Measurements from ENCODE around the gene SCARB1. TPM values are rescaled to one million over a fixed set of nuclear protein-coding genes. Genes with fewer than 3 reads are reported as not detected.
A peak's percentile ranks its signal among the peaks of the same experiment; 100 is the strongest.

SCARB1 gene
- total RNA-seq, 2 donors from 2014 or later, result 33.0 to 36.2 TPM

GRCh38 chr12:124821252-124822200, 42.1 kb downstream of the SCARB1 start:
- peaks cover 4% of the 10 kb centered on the region for H3K36me3 Mint-ChIP-seq (ENCODE audit: low read depth)
- peak overlapping the region; percentile 69 for H3K27ac Mint-ChIP-seq
- H3K4me1 ChIP-seq (ENCODE audit: control insufficient read depth, insufficient read depth, low read length), result peaks cover 4% of the 10 kb centered on the region
- H3K4me1 Mint-ChIP-seq, result peaks cover 32% of the 10 kb centered on the region
- H3K4me3 ChIP-seq (ENCODE audit: low read length), result no peak overlapping the region
- no peaks in the 10 kb centered on the region for H3K27me3 ChIP-seq (ENCODE audit: control insufficient read depth, insufficient read depth, low read length, poor library complexity, severe bottlenecking)
- no peak overlapping the region for H3K9ac ChIP-seq (ENCODE audit: extremely low read depth, low read length, poor library complexity, severe bottlenecking)
- 85 to 90% methylated on average over 10 to 16 of the region's 16 CpGs for WGBS, 2 experiments (ENCODE audit: insufficient coverage in 1 of 2, insufficient read length in 1 of 2)
- no peaks in the 10 kb centered on the region for H3K9me3 ChIP-seq (ENCODE audit: control insufficient read depth, low read length)
- no peak for DNase-seq
- no peaks in the 10 kb centered on the region for H3K36me3 ChIP-seq (ENCODE audit: control insufficient read depth, insufficient read depth, low read length)
- H3K9me3 Mint-ChIP-seq, result no peaks in the 10 kb centered on the region
- no peaks in the 10 kb centered on the region for H3K27me3 Mint-ChIP-seq (ENCODE audit: insufficient read depth)
- TF ChIP-seq CTCF (conservative IDR thresholded peaks at IDR 0.05), result no peak
- no peak overlapping the region for H3K4me3 Mint-ChIP-seq
- H3K27ac ChIP-seq (ENCODE audit: low read depth, low read length), result no peak overlapping the region

- peaks cover 7% of the 10 kb centered on the region for H3K36me3 Mint-ChIP-seq (ENCODE audit: low read depth)
- no peaks in the 10 kb centered on the region for H3K27me3 Mint-ChIP-seq (ENCODE audit: insufficient read depth)
- Histone ChIP-seq H3K9ac (ENCODE audit: extremely low read depth, low read length, poor library complexity, severe bottlenecking) (no peak overlapping the region), H3K36me3 (ENCODE audit: control insufficient read depth, insufficient read depth, low read length) (no peaks in the 10 kb centered on the region), H3K4me1 (ENCODE audit: control insufficient read depth, insufficient read depth, low read length) (peaks cover 4% of the 10 kb centered on the region), H3K4me3 (ENCODE audit: low read length) (no peak overlapping the region), H3K27ac (ENCODE audit: low read depth, low read length) (no peak overlapping the region), H3K27me3 (ENCODE audit: control insufficient read depth, insufficient read depth, low read length, poor library complexity, severe bottlenecking) (no peaks in the 10 kb centered on the region), H3K9me3 (ENCODE audit: control insufficient read depth, low read length) (no peaks in the 10 kb centered on the region)
- H3K4me3 Mint-ChIP-seq, result no peak overlapping the region
- H3K27ac Mint-ChIP-seq, result no peak overlapping the region
- peaks cover 38% of the 10 kb centered on the region for H3K4me1 Mint-ChIP-seq
- no peaks in the 10 kb centered on the region for H3K9me3 Mint-ChIP-seq
- no peak for TF ChIP-seq CTCF (conservative IDR thresholded peaks at IDR 0.05)
- 90% methylated on average over 9 of the region's 9 CpGs; no CpG with 5 or more reads in 1 of the 2 experiments for WGBS, 2 experiments (ENCODE audit: insufficient coverage in 1 of 2, insufficient read length in 1 of 2)
- DNase-seq, result no peak
Observed at GRCh38 chr12:124820199-124820598, 43.5 kb downstream of the SCARB1 start.

- WGBS, 2 experiments (ENCODE audit: insufficient coverage in 1 of 2, insufficient read length in 1 of 2), result 94 to 97% methylated on average over 7 to 10 of the region's 10 CpGs
- Histone ChIP-seq H3K4me1 (ENCODE audit: control insufficient read depth, insufficient read depth, low read length) (peaks cover 9% of the 10 kb centered on the region), H3K4me3 (ENCODE audit: low read length) (no peak overlapping the region), H3K27me3 (ENCODE audit: control insufficient read depth, insufficient read depth, low read length, poor library complexity, severe bottlenecking) (no peaks in the 10 kb centered on the region), H3K9ac (ENCODE audit: extremely low read depth, low read length, poor library complexity, severe bottlenecking) (no peak overlapping the region), H3K9me3 (ENCODE audit: control insufficient read depth, low read length) (no peaks in the 10 kb centered on the region), H3K27ac (ENCODE audit: low read depth, low read length) (no peak overlapping the region), H3K36me3 (ENCODE audit: control insufficient read depth, insufficient read depth, low read length) (no peaks in the 10 kb centered on the region)
- H3K27ac Mint-ChIP-seq, result peak overlapping the region; percentile 48
- H3K36me3 Mint-ChIP-seq (ENCODE audit: low read depth), result peaks cover 13% of the 10 kb centered on the region
- no peaks in the 10 kb centered on the region for H3K9me3 Mint-ChIP-seq
- DNase-seq, result no peak
- H3K4me3 Mint-ChIP-seq, result no peak overlapping the region
- TF ChIP-seq CTCF (conservative IDR thresholded peaks at IDR 0.05), result no peak
- peaks cover 40% of the 10 kb centered on the region for H3K4me1 Mint-ChIP-seq
- H3K27me3 Mint-ChIP-seq (ENCODE audit: insufficient read depth), result no peaks in the 10 kb centered on the region
Observed at GRCh38 chr12:124819525-124819924, 44.1 kb downstream of the SCARB1 start.

Measured in endodermal cell (in vitro differentiated cells).